Esophagus squamous epithelium (tissue), 5 donors: ENCODE measurements around the gene RNF130. TPM values are rescaled to one million over a fixed set of nuclear protein-coding genes. Genes with fewer than 3 reads are reported as not detected.
A peak's percentile ranks its signal among the peaks of the same experiment; 100 is the strongest.
"Not testable (repeated sequence)": the region's sequence is repeated elsewhere in the genome, so short reads cannot be mapped to it uniquely, and the experiment has no call there.

Experiments
- DNase-seq: peaks from one replicate; lab custom pipeline; 2025; lab: John Stamatoyannopoulos, UW
- H3K27ac ChIP-seq, 4 donors: fragments of 200-600 bp; sonication (generic); one replicate each; pipeline ENCODE4 v1.5.1; 2016 to 2019; ENCODE audit warnings: mild to moderate bottlenecking in 1 of 4
- H3K27me3 ChIP-seq, 4 donors: fragments of 200-600 bp; sonication (generic); 1 replicate in 3 of 4; 2 replicates in 1 of 4; pipeline versions ENCODE4 v1.5.1 to v1.6.0; 2017 to 2021; ENCODE audit warnings: antibody characterized with exemption in 1 of 4
- H3K36me3 ChIP-seq, 3 donors: fragments of 200-600 bp; sonication (generic); one replicate each; pipeline ENCODE4 v1.5.1; 2016 to 2019
- H3K4me1 ChIP-seq, 3 donors: fragments of 200-600 bp; sonication (generic); one replicate each; pipeline ENCODE4 v1.5.1; 2017 to 2019
- H3K4me3 ChIP-seq, 4 donors: fragments of 200-600 bp; sonication (generic); 1 replicate in 3 of 4; 2 replicates in 1 of 4; pipeline ENCODE4 v1.5.1; 2016 to 2019; ENCODE audit warnings: mild to moderate bottlenecking in 2 of 4, moderate library complexity in 1 of 4
- H3K9me3 ChIP-seq, 3 donors: fragments of 200-600 bp; sonication (generic); one replicate each; pipeline ENCODE4 v1.5.1; 2016 to 2019
- POLR2A ChIP-seq, 4 donors: fragments of 450-650 bp; IDR thresholded peaks; one replicate each; pipeline ENCODE4 v1.6.1; 2017; ENCODE audit warnings: antibody characterized with exemption in 4 of 4, mild to moderate bottlenecking in 4 of 4, moderate library complexity in 3 of 4
- WGBS, 2 donors: methylation state at CpG; one replicate each; pipeline ENCODE4 v1.1.5; 2018; 5-methylcytosine and 5-hydroxymethylcytosine counted together
- intact Hi-C: fragments of 100-400 bp; cut with DNase I; formaldehyde crosslinking; loops from one replicate; pipeline ENCODE4 v1.15.0; 2022
- total RNA-seq, 4 donors: library from RNA; depleted of rRNA; stranded (reverse); fragments of >200 nt; gene quantifications; one replicate each; pipeline ENCODE4 v1.1.0, GENCODE V29; 2016
- TF ChIP-seq, protein P1 (sequence below), 6 experiments: fragments of 450-650 bp in 4 of 6; fragments of 200-600 bp in 2 of 6; sonication (generic) in 2 of 6; IDR thresholded peaks; one replicate each; pipeline ENCODE4 v1.5.1; 2016 to 2019; ENCODE audit warnings: antibody characterized with exemption in 6 of 6, mild to moderate bottlenecking in 4 of 6, moderate library complexity in 4 of 6
- donor health status: DM: yes; HTN: yes; CAD: no.

Gene RNF130
- total RNA-seq, 4 donors from 2014 or later = 9.1 to 54.6 (median 19.1) TPM

DNA sequence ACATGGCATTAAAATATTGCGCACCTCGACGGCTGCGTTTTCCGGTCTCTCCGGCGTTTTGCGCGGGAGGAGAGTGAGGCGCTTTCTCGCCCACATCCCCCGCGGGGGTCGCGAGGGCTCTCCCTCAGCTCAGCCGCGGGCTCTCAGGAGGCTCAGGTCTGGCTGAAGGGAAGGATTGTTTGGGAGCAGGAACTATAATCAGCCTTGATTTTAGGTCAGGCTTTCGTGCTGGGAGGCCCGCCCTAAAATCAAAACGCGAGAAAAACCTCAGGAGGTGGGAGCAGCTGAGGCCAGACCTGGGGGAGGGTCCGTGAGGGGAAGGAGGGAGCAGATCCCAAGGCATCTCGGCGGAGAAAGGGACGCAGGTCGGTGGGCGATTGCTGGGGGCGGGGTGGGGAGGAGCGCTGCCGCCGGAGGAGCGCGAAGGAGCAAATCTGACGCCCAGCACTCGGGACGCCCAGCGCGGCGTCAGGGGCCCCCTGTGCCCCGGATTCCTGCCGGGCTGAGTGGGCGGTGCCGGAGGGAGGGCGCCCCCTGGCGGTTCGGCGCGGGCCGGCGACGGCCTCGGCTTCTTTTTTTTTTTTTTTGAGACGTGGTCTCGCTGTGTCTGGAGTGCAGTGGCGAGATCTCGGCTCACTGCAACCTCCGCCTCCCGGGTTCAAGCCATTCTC lies 18.7 kb upstream of the RNF130 start:
- intact Hi-C loops = no loop called here
- Histone ChIP-seq H3K9me3 (no peaks in the 10 kb centered on the region), H3K27ac (peak overlapping the region; percentile 61 to 80 (median 68)), H3K36me3 (no peaks in the 10 kb centered on the region), H3K4me3 (peak overlapping the region; percentile 30 to 73 (median 54)), H3K4me1 (peaks cover 5 to 18% (median 5%) of the 10 kb centered on the region in 3 donors), H3K27me3 (no peaks in the 10 kb centered on the region)
- peak in 1 of 4 donors; percentile 13 for TF ChIP-seq POLR2A (IDR thresholded peaks at IDR 0.05)
- TF ChIP-seq, protein P1, sequence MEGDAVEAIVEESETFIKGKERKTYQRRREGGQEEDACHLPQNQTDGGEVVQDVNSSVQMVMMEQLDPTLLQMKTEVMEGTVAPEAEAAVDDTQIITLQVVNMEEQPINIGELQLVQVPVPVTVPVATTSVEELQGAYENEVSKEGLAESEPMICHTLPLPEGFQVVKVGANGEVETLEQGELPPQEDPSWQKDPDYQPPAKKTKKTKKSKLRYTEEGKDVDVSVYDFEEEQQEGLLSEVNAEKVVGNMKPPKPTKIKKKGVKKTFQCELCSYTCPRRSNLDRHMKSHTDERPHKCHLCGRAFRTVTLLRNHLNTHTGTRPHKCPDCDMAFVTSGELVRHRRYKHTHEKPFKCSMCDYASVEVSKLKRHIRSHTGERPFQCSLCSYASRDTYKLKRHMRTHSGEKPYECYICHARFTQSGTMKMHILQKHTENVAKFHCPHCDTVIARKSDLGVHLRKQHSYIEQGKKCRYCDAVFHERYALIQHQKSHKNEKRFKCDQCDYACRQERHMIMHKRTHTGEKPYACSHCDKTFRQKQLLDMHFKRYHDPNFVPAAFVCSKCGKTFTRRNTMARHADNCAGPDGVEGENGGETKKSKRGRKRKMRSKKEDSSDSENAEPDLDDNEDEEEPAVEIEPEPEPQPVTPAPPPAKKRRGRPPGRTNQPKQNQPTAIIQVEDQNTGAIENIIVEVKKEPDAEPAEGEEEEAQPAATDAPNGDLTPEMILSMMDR (IDR thresholded peaks at IDR 0.05) = peak; percentile 64 to 89 (median 72)
- no peak for DNase-seq
- 8 to 10% methylated on average over 25 to 29 of the region's 58 CpGs for WGBS, 2 donors

DNA sequence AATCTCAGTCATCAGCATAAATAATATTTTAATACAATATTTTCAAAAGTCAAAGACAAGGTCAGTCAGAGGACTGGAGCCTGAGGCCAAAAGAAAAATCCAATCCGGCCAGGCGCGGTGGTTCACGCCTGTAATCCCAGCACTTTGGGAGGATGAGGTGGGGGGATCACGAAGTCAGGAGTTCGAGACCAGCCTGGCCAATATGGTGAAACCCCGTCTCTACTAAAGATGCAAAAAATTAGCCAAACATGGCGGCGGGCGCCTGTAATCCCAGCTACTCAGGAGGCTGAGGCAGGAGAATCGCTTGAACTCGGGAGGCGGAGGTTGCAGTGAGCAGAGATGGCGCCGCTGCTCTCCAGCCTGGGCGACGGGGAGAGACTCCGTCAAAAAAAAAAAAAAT lies 18.1 kb upstream of the RNF130 start:
- H3K27ac ChIP-seq = peak overlapping the region in 2 of 4 donors; percentile 67 to 80

DNA sequence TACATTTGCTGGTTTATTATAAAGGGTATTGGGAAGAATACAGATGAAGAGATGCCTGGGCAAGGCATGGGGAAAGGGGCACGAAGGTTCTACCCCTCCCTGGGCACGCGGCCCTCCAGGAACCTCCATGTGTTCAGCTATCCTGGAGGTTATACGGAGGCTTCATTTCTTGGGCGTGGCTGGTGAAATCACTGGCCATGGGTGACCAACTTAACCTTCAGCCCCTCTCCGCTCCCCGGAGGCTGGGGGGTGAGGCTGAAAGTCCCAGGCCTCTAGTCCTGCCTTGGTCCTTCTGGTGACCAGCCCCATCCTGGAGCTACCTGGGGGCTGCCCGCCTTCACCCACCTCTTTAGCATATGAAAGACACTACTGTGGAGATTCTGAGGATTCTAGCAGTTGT lies 17.0 kb upstream of the RNF130 start:
- 87 to 93% methylated on average over 5 to 7 of the region's 8 CpGs for WGBS, 2 donors
- intact Hi-C loops = no loop called here
- TF ChIP-seq POLR2A (IDR thresholded peaks at IDR 0.05) = no peak
- TF ChIP-seq, protein P1 (IDR thresholded peaks at IDR 0.05) = no peak

More for the DNA sequence above, 18.1 kb upstream of the RNF130 start:
- peak overlapping the region in 3 of 4 donors; percentile 52 to 73 (median 55) for H3K4me3 ChIP-seq
- H3K27me3 ChIP-seq, DNase-seq, H3K9me3 ChIP-seq, H3K36me3 ChIP-seq, intact Hi-C loops: not testable (repeated sequence)
- peaks cover 5 to 18% (median 5%) of the 10 kb centered on the region in 3 donors for H3K4me1 ChIP-seq
- WGBS, 2 donors = 77 to 83% methylated on average over 18 of the region's 18 CpGs

DNA sequence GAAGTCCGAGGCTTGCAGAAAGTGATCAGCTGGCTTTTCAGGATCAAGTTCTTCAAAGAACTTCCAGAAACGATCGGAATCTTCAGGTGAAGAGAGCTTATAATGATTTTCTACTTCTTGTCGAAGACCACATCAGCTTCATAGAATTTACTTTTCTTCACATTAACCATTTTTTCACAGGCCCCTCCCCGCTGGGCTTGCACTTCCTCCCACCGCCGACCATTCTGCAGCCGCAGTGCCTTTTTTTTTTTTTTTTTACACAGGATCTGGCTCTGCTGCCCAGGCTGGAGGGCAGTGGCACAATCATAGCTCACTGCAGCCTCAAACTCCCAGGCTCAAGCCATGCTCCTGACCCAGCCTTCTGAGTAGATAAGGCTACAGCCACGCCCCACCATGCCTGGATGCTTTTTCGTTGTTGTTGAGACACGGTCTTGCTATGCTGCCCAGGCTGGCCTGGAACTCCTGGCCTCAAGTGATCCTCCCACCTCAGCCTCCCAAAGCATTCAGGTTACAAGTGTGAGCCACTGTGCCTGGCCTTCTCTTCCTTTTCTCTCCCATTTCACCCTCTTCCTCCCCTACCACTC lies 15.3 kb upstream of the RNF130 start:
- 84% methylated on average over 9 to 11 of the region's 11 CpGs for WGBS, 2 donors

More for the DNA sequence above, 17.0 kb upstream of the RNF130 start:
- DNase-seq = no peak
- no peaks in the 10 kb centered on the region for H3K27me3 ChIP-seq
- H3K4me3 ChIP-seq = no peak overlapping the region
- H3K27ac ChIP-seq = no peak overlapping the region
- peaks cover 5 to 18% (median 5%) of the 10 kb centered on the region in 3 donors for H3K4me1 ChIP-seq
- no peaks in the 10 kb centered on the region for H3K9me3 ChIP-seq
- H3K36me3 ChIP-seq = no peaks in the 10 kb centered on the region

DNA sequence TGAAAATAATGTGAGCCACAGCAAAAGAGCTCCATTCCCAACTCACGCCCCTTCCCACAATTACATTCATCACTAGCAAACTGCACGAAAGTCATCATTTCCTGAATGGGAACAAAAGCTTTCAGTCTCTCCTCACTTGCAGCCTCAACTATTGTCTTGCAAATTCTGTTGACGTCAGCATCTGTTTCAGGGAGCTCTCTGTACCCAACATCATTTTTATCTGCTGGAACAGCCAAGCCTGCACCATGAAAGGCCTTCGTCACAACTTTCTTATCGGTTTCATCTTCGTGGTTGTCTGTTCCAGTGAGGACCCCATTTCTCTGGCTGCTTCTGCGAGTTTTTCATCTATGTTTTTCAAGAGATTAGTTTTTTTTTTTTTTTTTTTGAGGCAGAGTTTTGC lies 14.3 kb upstream of the RNF130 start:
- TF ChIP-seq, protein P1 (IDR thresholded peaks at IDR 0.05) = no peak
- TF ChIP-seq POLR2A (IDR thresholded peaks at IDR 0.05) = no peak
- intact Hi-C loops = no loop called here
- no peak overlapping the region for H3K27ac ChIP-seq

More for the DNA sequence above, 15.3 kb upstream of the RNF130 start:
- peak overlapping the region in 1 of 4 donors; percentile 6 for H3K27ac ChIP-seq
- intact Hi-C loops = no loop called here
- H3K4me3 ChIP-seq = no peak overlapping the region
- TF ChIP-seq POLR2A (IDR thresholded peaks at IDR 0.05) = no peak
- TF ChIP-seq, protein P1 (IDR thresholded peaks at IDR 0.05) = no peak
- no peaks in the 10 kb centered on the region for H3K9me3 ChIP-seq
- DNase-seq = no peak
- H3K27me3 ChIP-seq = peaks cover 0 to 5% (median 0%) of the 10 kb centered on the region in 4 donors
- peaks cover 5 to 18% (median 5%) of the 10 kb centered on the region in 3 donors for H3K4me1 ChIP-seq
- no peaks in the 10 kb centered on the region for H3K36me3 ChIP-seq

More for the DNA sequence above, 14.3 kb upstream of the RNF130 start:
- WGBS, 2 donors = 57 to 59% methylated on average over 7 of the region's 7 CpGs
- peaks cover 2 to 11% (median 5%) of the 10 kb centered on the region in 3 donors for H3K4me1 ChIP-seq
- peaks cover 0 to 11% (median 0%) of the 10 kb centered on the region in 4 donors for H3K27me3 ChIP-seq
- H3K36me3 ChIP-seq = no peaks in the 10 kb centered on the region
- H3K9me3 ChIP-seq = no peaks in the 10 kb centered on the region
- DNase-seq = no peak
- no peak overlapping the region for H3K4me3 ChIP-seq
